Loucy (cell line): ENCODE data around the gene OR4B1.

Experiments
- EZH2phosphoT487 ChIP-seq: fragments of 200-600 bp; IDR thresholded peaks from 2 replicates; pipeline ENCODE4 v1.6.1; 2018; ENCODE audit warnings: antibody characterized with exemption, mild to moderate bottlenecking, moderate library complexity, borderline replicate concordance
- TF ChIP-seq, protein P1 (sequence below): fragments of 200-600 bp; sonication (generic); conservative IDR thresholded peaks from 2 replicates; pipeline ENCODE4 v1.5.1; 2014; ENCODE audit warnings: mild to moderate bottlenecking, antibody characterized with exemption, low read length

DNA sequence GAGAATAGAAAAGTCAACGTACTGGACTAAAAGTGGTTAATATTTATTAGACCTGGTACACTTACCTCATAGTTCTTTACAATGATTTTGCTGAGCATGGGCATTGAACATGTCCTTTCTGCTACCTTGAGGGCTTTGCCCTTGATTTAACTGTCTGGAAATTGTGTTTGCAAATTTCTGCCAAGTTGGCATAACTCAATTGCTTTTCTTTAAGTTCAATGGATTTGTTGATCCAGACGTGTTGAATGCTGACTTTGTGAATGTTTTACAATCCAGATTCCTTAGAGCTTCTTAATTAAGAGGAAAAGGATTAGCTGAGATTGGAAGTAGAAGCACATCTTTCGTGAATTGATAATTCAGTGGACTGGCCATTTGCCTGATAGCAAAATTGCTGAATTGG lies 21.1 kb downstream of the OR4B1 start:
- TF ChIP-seq, protein P1, sequence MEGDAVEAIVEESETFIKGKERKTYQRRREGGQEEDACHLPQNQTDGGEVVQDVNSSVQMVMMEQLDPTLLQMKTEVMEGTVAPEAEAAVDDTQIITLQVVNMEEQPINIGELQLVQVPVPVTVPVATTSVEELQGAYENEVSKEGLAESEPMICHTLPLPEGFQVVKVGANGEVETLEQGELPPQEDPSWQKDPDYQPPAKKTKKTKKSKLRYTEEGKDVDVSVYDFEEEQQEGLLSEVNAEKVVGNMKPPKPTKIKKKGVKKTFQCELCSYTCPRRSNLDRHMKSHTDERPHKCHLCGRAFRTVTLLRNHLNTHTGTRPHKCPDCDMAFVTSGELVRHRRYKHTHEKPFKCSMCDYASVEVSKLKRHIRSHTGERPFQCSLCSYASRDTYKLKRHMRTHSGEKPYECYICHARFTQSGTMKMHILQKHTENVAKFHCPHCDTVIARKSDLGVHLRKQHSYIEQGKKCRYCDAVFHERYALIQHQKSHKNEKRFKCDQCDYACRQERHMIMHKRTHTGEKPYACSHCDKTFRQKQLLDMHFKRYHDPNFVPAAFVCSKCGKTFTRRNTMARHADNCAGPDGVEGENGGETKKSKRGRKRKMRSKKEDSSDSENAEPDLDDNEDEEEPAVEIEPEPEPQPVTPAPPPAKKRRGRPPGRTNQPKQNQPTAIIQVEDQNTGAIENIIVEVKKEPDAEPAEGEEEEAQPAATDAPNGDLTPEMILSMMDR, result no peak
- no peak for TF ChIP-seq EZH2phosphoT487
